Neuronal stem cell (in vitro differentiated cells): ENCODE measurements around the gene OLFM1.

Experiments
- DNase-seq: peaks from one replicate; pipeline ENCODE4 v3.0.0-alpha.2; 2013; ENCODE audit warnings: low spot score
- H2AFZ ChIP-seq: one replicate; pipeline ENCODE4 v1.6.1; 2013; ENCODE audit warnings: mild to moderate bottlenecking, low read length, inconsistent platforms
- H2AK5ac ChIP-seq: 2 replicates; pipeline ENCODE4 v1.6.1; 2013; ENCODE audit warnings: low read depth, mild to moderate bottlenecking, inconsistent platforms, low read length, moderate library complexity, mixed read lengths
- H2BK120ac ChIP-seq: 2 replicates; pipeline ENCODE4 v1.6.1; 2013; ENCODE audit warnings: low read depth, mild to moderate bottlenecking, inconsistent platforms, low read length, moderate library complexity, mixed read lengths
- H2BK12ac ChIP-seq: one replicate; pipeline ENCODE4 v1.6.1; 2013; ENCODE audit warnings: low read length, inconsistent platforms
- H2BK15ac ChIP-seq: 2 replicates; pipeline ENCODE4 v1.6.1; 2013; ENCODE audit warnings: mild to moderate bottlenecking, low read length, inconsistent platforms, mixed read lengths
- H2BK5ac ChIP-seq: one replicate; pipeline ENCODE4 v1.6.1; 2013; ENCODE audit warnings: inconsistent platforms, mild to moderate bottlenecking, low read length, moderate library complexity
- H3K14ac ChIP-seq: one replicate; pipeline ENCODE4 v1.6.1; 2013; ENCODE audit warnings: low read length, inconsistent platforms
- H3K18ac ChIP-seq: 2 replicates; pipeline ENCODE4 v1.6.1; 2013; ENCODE audit warnings: low read length, inconsistent platforms
- H3K23ac ChIP-seq: 2 replicates; pipeline ENCODE4 v1.6.1; 2013; ENCODE audit warnings: low read depth, mild to moderate bottlenecking, mixed read lengths, low read length, inconsistent platforms; ENCODE audit not compliant: poor library complexity
- H3K27ac ChIP-seq: replicated peaks from 3 replicates; pipeline ENCODE4 v1.5.1; 2013; ENCODE audit warnings: low read length, inconsistent platforms
- H3K27me3 ChIP-seq, 3 experiments: 2 replicates each; pipeline ENCODE4 v1.6.1; 2013; ENCODE audit warnings: low read length in 3 of 3, mild to moderate bottlenecking in 2 of 3, inconsistent platforms in 1 of 3, low read depth in 1 of 3, mixed read lengths in 1 of 3, moderate library complexity in 1 of 3; ENCODE audit not compliant: control insufficient read depth in 3 of 3, insufficient read depth in 3 of 3
- H3K36me3 ChIP-seq, 2 donors: replicated peaks in 1 of 2; 2 replicates each; pipeline ENCODE4 v1.6.1; 2013; ENCODE audit warnings: low read length in 2 of 2; ENCODE audit not compliant: control insufficient read depth in 2 of 2, insufficient read depth in 2 of 2
- H3K4ac ChIP-seq: 2 replicates; pipeline ENCODE4 v1.6.1; 2013; ENCODE audit warnings: inconsistent platforms, mild to moderate bottlenecking, low read length, moderate library complexity
- H3K4me1 ChIP-seq, 2 donors: 1 replicate in 1 of 2; 2 replicates in 1 of 2; pipeline ENCODE4 v1.6.1; 2013; ENCODE audit warnings: low read length in 2 of 2, low read depth in 1 of 2; ENCODE audit not compliant: control insufficient read depth in 2 of 2, insufficient read depth in 1 of 2
- H3K4me2 ChIP-seq: one replicate; pipeline ENCODE4 v1.6.1; 2013; ENCODE audit warnings: mild to moderate bottlenecking, low read length, inconsistent platforms; ENCODE audit not compliant: insufficient read depth, poor library complexity, severe bottlenecking
- H3K4me3 ChIP-seq, 2 donors: 2 replicates each; pipeline ENCODE4 v1.5.1; 2013; ENCODE audit warnings: low read length in 2 of 2, mild to moderate bottlenecking in 2 of 2, inconsistent platforms in 1 of 2, moderate library complexity in 1 of 2
- H3K79me1 ChIP-seq: one replicate; pipeline ENCODE4 v1.6.1; 2013; ENCODE audit warnings: low read depth, mild to moderate bottlenecking, inconsistent platforms, low read length, moderate library complexity
- H3K9ac ChIP-seq: one replicate; pipeline ENCODE4 v1.6.1; 2013; ENCODE audit warnings: mild to moderate bottlenecking, low read depth, low read length, inconsistent platforms; ENCODE audit not compliant: poor library complexity
- H3K9me3 ChIP-seq, 2 donors: replicated peaks in 1 of 2; 2 replicates each; pipeline versions ENCODE3 to v1.6.1; 2013; ENCODE audit warnings: low read length in 2 of 2, mild to moderate bottlenecking in 2 of 2, inconsistent platforms in 1 of 2, low read depth in 1 of 2, mixed read lengths in 1 of 2, moderate library complexity in 1 of 2; ENCODE audit not compliant: control insufficient read depth in 2 of 2, insufficient read depth in 1 of 2
- H4K8ac ChIP-seq: one replicate; pipeline ENCODE4 v1.6.1; 2013; ENCODE audit warnings: low read depth, mild to moderate bottlenecking, inconsistent platforms, low read length, moderate library complexity
- H4K91ac ChIP-seq: one replicate; pipeline ENCODE4 v1.6.1; 2013; ENCODE audit warnings: low read length, low read depth, mild to moderate bottlenecking, inconsistent platforms; ENCODE audit not compliant: poor library complexity
- WGBS, 2 donors: extraction: QIAGEN DNeasy Blood & Tissue Kit; methylation state at CpG; one replicate each; pipeline ENCODE4 v1.1.7; 2013; ENCODE audit warnings: missing lambda C conversion rate in 2 of 2, mixed read lengths in 1 of 2; ENCODE audit not compliant: insufficient read length in 2 of 2, insufficient replicate concordance in 1 of 2; ENCODE audit errors: extremely low coverage in 2 of 2; 5-methylcytosine and 5-hydroxymethylcytosine counted together

OLFM1 gene

DNA sequence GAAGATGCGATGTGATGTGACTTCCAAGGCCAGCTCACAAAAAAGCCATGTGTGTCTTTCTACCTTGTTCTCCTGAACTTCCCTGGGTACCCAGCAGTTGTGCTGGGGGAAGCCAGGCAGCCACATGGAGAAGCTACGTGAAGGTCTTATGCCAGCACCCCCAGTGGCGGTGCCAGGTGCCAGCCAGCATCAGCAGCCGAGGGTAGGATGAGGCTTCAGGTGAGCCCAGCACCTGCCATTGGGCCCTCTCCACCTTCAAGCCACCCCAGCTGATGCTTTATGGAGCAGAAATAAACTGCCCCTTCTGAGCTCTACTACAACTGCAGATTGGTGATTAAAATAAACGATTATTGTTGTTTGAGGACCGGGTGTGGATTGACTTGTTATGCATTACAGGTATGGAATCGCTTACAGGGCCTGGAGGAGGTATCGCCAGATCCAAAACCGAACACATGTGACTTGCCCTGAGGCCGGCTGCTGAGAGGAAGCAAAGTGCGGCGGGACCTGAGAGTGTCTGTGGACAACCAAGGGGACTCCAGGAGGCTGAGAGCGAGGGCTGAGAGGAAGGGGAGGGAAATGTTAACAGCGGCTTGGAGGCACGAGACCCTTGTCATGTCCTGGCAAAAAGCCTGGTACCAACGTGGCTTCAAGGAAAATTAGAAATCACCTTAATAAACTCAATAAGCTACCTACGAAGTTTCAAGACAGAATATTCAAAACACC is 36.0 kb upstream of the OLFM1 start:
- H2BK120ac ChIP-seq, result no peak overlapping the region
- no peak overlapping the region for H3K18ac ChIP-seq

DNA sequence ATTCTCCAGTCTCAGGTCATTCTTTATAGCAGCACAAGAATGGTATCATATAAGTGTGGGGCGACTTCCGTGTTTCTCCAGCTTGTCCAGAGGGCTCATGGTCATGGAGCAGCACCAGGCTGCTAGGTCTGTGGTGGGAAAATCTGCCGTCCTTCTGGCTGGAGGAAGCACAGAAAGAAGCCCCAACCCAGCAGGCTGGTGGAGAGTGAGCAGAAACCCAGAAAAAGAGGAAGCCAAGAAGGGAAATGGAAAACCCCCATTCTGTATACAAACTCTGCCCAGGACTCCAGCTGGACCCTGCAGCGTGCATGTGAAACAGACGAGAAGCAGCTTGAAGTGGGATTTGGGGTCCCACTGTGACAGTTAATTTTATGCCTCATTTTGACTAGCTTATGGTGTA is 34.3 kb upstream of the OLFM1 start:
- Histone ChIP-seq H3K27ac (no peak overlapping the region), H3K9ac (no peak overlapping the region), H3K79me1 (no peaks in the 10 kb centered on the region), H3K4ac (no peak overlapping the region), H3K23ac (no peak overlapping the region), H3K18ac (no peak overlapping the region), H2BK15ac (no peak overlapping the region), H2AK5ac (no peak overlapping the region), H2BK120ac (no peak overlapping the region), H3K4me3 (no peak overlapping the region), H3K14ac (no peak overlapping the region), H3K4me1 (no peaks in the 10 kb centered on the region), H3K36me3 (no peaks in the 10 kb centered on the region), H4K91ac (no peak overlapping the region), H4K8ac (no peak overlapping the region), H3K9me3 (no peaks in the 10 kb centered on the region), H2BK5ac (no peak overlapping the region), H3K4me2 (no peak overlapping the region), H3K27me3 (peaks cover 0 to 14% (median 0%) of the 10 kb centered on the region in 3 experiments), H2AFZ (no peak overlapping the region), H2BK12ac (no peak overlapping the region)
- DNase-seq, result no peak
- WGBS, 2 donors, result no CpG with 5 or more reads among the region's 5 CpGs

More for the DNA sequence above, 36.0 kb upstream of the OLFM1 start:
- Histone ChIP-seq H3K23ac (no peak overlapping the region), H4K91ac (no peak overlapping the region), H2BK15ac (no peak overlapping the region), H3K14ac (no peak overlapping the region), H3K36me3 (no peaks in the 10 kb centered on the region), H3K4ac (no peak overlapping the region), H3K9ac (no peak overlapping the region), H2AK5ac (no peak overlapping the region), H3K79me1 (no peaks in the 10 kb centered on the region), H2BK12ac (no peak overlapping the region), H2AFZ (no peak overlapping the region), H3K27me3 (peaks cover 0 to 14% (median 0%) of the 10 kb centered on the region in 3 experiments), H3K9me3 (no peaks in the 10 kb centered on the region), H3K27ac (no peak overlapping the region), H3K4me3 (no peak overlapping the region), H4K8ac (no peak overlapping the region), H2BK5ac (no peak overlapping the region), H3K4me1 (no peaks in the 10 kb centered on the region), H3K4me2 (no peak overlapping the region)
- WGBS, 2 donors, result no CpG with 5 or more reads among the region's 17 CpGs
- no peak for DNase-seq

DNA sequence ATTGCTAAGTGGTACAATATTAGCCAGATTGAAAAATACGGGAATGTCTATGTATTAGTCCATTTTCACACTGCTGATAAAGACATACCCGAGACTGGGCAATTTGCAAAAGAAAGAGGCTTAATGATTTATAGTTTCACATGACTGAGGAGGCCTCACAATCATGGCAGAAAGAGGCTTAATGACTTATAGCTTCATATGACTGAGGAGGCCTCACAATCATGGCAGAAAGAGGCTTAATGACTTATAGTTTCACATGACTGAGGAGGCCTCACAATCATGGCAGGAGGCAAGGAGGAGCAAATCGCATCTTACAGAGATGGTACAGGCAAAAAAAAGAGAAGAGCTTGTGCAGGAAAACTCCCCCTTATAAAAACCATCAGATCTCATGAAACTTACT is 32.3 kb upstream of the OLFM1 start:
- Histone ChIP-seq H2BK12ac (no peak overlapping the region), H3K14ac (no peak overlapping the region), H3K27ac (no peak overlapping the region), H3K9me3 (no peaks in the 10 kb centered on the region), H3K79me1 (no peaks in the 10 kb centered on the region), H3K9ac (no peak overlapping the region), H3K27me3 (peaks cover 0 to 11% (median 0%) of the 10 kb centered on the region in 3 experiments), H3K36me3 (no peaks in the 10 kb centered on the region), H3K4me2 (no peak overlapping the region), H3K4me1 (no peaks in the 10 kb centered on the region), H2AFZ (no peak overlapping the region), H3K4me3 (no peak overlapping the region), H2BK120ac (no peak overlapping the region), H3K4ac (no peak overlapping the region), H3K18ac (no peak overlapping the region), H2BK5ac (no peak overlapping the region), H4K8ac (no peak overlapping the region), H2AK5ac (no peak overlapping the region), H4K91ac (no peak overlapping the region), H2BK15ac (no peak overlapping the region), H3K23ac (no peak overlapping the region)
- no CpG with 5 or more reads among the region's 3 CpGs for WGBS, 2 donors
- no peak for DNase-seq

DNA sequence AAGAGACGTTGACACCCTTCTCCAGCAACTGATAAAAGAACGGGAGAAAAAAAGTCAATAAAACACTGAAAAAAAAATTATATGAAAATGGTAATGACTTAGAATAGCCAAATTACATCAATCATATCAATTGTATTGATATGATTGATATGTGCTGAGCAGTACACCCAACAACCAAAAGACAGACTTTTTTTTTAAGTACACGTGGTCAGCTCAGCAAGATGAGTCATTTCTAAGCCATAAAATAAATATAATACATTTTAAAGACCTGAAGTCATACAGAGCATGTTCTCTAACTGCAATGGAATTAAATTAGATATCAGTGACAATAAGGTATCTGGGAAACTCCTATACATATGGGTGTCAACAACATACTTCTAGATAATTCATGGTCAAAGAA is 30.9 kb upstream of the OLFM1 start:
- H3K27me3 ChIP-seq, result peaks cover 0 to 15% (median 0%) of the 10 kb centered on the region in 3 experiments
- no peak overlapping the region for H3K9ac ChIP-seq
- H2BK12ac ChIP-seq, result no peak overlapping the region
- no peak overlapping the region for H2BK15ac ChIP-seq
- H3K4me2 ChIP-seq, result no peak overlapping the region
- no peak overlapping the region for H3K14ac ChIP-seq
- no peak overlapping the region for H3K4ac ChIP-seq
- no CpG with 5 or more reads among the region's 3 CpGs for WGBS, 2 donors
- H2BK5ac ChIP-seq, result no peak overlapping the region
- no peaks in the 10 kb centered on the region for H3K9me3 ChIP-seq
- no peak overlapping the region for H3K4me3 ChIP-seq
- H3K79me1 ChIP-seq, result no peaks in the 10 kb centered on the region
- H3K18ac ChIP-seq, result no peak overlapping the region
- no peak for DNase-seq
- no peaks in the 10 kb centered on the region for H3K36me3 ChIP-seq
- no peak overlapping the region for H3K23ac ChIP-seq
- H2BK120ac ChIP-seq, result no peak overlapping the region
- H4K91ac ChIP-seq, result no peak overlapping the region
- no peak overlapping the region for H4K8ac ChIP-seq
- no peak overlapping the region for H2AFZ ChIP-seq
- no peak overlapping the region for H2AK5ac ChIP-seq
- H3K4me1 ChIP-seq, result no peaks in the 10 kb centered on the region
- H3K27ac ChIP-seq, result no peak overlapping the region
